GM18907 (cell line): ENCODE data around the gene ARHGAP24.
"Not testable (repeated sequence)": the region's sequence is repeated elsewhere in the genome, so short reads cannot be mapped to it uniquely, and the experiment has no call there.

Experiments
- ATAC-seq: cut with Tn5 transposase; IDR thresholded peaks from one replicate; pipeline ENCODE4 v1.9.1; 2021; ENCODE audit warnings: mild to moderate bottlenecking, moderate library complexity; ENCODE audit not compliant: unreplicated experiment

Gene ARHGAP24

GRCh38 chr4:85836588-85837438 lies 361.9 kb downstream of the ARHGAP24 start:
- ATAC-seq = no peak

- ATAC-seq = no peak
Measured at GRCh38 chr4:85837439-85837733, 362.4 kb downstream of the ARHGAP24 start.

GRCh38 chr4:85839981-85840451 lies 365.1 kb downstream of the ARHGAP24 start:
- ATAC-seq = not testable (repeated sequence)

DNA sequence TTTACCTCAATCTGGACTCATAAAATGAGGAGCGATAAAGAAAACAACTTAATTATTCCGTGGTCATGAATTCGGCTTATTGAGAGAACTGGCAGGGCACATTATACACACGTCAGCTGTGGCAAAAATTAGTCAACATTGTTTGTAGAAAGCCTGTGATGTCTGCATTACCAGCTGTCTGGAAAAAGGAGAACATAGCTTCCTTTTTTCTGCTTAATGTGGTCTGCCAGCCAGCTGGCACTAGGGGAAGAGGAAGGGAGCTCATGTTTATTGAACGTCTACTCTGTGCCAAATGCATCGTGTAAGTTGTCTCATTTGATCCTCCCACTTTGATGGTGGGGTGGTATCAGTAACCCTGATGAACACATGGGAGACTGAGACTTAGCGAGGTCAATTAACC lies 367.6 kb downstream of the ARHGAP24 start:
- peak; percentile 67 for ATAC-seq

DNA sequence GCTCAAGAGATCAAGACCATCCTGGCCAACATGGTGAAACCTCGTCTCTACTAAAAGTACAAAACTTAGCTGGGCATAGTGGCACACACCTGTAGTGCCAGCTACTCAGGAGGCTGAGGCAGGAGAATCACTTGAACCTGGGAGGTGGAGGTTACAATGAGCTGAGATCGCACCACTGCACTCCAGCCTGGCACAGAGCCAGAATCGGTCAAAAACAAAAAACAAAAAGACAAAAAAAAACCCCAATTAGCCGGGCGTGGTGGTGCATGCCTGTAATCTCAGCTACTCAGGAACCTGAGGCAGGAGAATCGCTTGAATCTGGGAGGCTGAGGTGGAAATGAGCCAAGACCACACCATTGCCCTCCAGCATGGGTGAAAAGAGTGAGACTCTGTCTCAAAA lies 378.8 kb downstream of the ARHGAP24 start:
- not testable (repeated sequence) for ATAC-seq

GRCh38 chr4:85854546-85854945 lies 379.6 kb downstream of the ARHGAP24 start:
- no peak for ATAC-seq

DNA sequence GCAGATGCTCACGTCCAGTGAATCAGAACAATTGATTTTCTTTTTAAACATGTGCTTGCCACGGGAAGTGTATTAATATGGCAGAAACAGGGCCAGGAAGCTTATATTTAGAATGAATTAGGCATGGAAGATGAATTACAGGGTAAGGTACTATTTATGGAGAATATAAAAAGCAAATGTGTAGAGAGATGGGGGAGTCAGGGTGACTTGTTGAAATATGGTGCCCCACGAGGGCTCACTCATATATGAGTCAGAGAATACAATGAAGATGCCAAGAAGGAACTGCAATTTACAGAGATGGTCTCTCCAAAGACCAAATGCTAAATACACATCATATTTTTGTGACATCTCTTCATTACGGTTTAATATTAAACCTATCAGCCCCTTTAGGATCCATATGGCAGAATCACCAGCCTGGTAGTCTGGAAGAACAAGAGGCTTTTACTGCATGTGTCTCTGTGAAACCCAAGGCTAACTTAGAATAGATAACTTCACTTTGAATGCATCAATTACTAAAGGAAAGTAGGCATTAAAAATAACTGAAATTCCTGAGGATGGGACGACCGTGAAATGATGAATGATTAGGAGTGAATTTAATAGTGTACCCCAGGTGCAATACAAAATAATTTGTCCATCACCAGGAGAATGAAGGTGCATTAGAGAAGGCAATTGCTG lies 385.3 kb downstream of the ARHGAP24 start:
- ATAC-seq = no peak

DNA sequence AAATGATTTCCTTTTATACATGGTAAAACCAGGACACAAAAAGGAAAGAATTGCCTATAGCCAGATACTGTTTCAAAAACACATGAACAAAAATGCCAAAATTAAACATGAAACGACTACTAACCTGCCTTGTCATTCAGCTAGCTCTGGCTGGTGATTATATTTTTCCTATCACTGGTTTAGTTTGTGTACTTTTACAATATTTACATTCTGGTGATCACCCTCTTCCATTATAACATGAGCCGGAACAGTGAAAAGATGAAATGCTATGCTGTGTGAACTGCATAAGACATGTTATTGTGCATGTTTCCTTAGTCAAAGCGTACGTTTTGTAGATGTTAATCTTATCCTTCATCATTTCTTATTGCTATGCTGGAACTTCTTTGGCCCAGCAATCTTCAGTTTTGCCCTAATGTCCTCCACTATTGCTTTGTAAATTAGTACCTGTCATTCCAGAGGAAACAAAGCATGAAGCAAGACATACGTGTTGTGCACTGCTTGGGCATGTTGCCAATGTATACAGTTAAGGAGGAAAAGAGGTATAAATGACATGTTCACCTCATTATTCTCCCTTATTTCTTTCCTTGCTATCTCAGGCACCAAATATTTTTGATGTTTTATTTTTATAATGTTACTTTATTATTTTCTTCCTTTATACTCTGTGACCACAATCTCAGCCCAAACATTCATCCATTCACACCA lies 386.3 kb downstream of the ARHGAP24 start:
- ATAC-seq = no peak

DNA sequence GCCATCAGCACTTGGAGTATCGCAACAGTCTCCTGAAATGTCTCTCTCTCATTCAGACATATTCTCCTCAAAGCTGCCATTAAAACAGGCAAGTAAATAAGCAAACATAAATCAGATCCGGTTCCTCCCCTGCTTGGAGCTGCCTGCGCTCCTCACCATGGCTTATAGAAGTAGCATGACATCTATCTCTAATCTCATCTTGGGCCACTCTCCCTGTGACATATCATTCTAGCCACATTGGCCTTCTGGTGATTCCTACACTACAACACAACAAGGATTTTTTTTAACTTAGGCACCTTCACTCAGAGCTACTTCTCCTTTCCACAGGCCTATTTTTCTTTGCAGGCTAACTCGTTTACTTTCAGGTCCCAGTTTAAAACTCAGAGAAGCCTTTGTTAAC lies 387.9 kb downstream of the ARHGAP24 start:
- no peak for ATAC-seq

DNA sequence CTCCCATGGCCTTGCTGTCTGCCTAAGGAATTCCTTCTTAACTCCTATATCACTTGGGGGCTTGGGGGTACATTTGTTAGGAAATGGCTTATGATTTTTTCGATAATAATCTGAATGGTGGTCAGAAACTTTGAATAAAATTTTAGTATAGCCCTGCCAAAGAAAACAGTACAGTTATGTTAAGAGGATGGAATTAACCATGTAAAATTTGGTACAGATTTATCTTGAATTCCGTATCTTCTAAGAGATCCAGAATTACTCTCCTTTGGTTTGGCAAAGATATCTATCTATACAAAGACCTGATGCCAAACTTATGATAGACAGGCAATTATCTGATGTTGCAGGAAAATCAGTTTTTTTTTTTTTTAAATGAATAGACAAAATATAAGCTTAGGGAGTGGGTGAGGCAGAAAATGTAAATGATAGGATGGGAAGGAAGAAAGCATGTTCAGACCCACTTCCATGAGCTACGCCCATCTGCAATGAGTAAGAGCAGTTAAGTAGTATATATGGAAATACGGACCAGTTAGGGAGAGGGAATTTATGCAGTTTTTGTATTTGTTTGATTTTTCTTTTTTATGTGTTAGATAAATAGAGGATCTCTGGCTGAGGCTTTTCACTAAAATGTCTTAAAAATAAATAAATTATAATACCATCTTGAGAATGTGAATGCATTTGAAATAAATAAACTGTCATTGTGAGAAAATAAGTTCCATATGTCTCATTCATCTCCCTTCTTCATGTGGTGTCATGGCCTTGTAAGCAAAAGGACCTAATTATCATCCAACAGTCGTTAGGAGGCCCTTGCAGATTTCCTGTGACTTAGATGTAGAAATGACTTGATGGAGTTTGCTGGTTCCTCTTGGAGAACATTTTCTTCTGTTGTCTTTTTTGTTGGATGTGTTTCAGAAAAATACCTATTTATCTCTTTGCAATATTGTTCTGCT lies 389.6 kb downstream of the ARHGAP24 start:
- no peak for ATAC-seq

- no peak for ATAC-seq
Measured at GRCh38 chr4:85865256-85865655, 390.3 kb downstream of the ARHGAP24 start.

DNA sequence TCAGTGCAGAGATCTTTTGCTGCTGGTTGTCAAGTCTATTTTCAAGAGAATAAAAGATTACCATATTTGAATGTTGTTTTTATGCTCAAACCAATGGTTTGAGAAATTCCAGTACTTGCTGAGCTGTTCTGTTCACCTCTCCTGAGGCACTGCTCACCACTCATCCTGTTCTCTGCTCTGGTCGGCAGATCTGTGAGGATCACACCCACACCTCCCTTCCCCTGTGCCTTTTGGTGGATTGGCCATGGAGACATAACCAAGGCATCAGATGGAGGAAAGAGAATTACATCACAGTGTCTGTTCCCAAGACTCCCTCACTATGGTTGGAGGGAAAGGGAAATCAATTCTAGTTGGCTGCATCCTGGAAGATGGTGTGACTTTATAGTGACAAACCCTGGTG lies 391.6 kb downstream of the ARHGAP24 start:
- ATAC-seq = no peak

DNA sequence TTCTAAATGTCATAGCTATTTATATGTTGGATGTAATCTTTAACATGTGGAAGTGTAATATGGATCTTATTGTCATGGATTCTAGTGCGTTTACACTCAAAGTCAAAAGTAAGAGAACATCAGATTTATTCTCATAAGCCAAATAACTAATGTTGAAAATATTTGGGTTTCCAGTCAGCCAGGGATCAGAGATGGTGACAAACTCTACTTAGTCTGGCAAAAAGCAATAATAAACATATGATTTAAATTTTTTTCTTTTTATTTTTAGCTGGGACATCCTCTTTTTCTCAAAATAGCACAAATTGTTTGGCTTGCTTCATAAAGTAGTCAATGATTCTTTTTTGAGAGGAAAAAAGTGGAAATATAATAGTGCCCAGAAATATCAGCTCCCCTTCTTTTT lies 392.3 kb downstream of the ARHGAP24 start:
- ATAC-seq = no peak

DNA sequence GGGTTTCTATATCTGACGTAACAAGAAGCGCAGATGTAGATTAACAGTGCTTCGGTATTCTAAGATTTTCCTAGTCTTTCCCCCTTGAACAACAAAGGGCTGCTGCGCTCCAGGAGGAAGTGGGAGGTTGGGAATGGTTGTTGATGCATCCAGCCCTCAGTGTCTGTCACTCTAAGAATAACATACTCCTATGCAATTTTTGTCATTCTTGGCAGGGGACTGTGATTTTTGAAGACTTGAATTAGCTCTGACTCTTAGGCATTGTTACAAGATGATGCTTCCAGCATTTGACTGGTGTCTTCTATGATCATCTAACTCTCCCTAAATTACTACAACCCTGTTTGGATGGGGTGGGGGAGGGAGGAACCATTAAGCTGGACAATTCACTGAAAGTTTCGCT lies 394.2 kb downstream of the ARHGAP24 start:
- no peak for ATAC-seq

DNA sequence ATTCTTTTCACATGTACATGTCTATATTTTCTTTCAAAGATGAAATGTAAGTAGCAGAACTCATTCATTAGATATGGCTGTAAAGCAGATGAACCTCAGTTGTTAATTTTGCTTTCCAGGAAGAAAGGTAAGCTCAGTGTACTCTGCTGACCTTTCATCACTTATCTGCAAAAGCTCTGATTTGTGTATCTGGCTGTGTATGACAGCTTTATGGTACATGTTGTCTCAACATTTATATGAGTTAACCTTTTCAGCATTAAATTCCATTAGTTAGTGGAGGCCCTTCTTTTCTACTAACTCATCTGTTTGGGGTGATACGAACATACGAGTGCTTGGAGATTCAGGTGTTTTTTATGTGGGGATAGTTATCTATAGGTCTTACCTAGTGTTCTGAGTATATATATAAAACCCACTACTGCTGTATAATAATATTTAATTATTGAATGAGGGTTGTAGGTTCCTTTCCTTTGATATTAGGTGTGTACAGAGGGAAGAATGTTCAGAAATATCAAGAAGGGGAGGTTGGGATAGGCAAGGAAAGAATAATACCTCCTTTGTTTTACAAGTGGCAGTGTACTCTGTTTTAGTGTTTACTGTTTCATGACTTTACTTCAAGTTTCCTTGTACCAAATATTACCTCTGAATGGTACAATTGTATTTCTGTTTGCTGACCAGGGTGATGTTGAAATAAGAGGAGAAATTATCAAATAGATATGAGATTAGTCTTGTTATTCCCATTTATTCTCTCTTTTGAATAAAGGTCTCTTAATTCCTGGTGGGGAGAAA lies 395.5 kb downstream of the ARHGAP24 start:
- no peak for ATAC-seq

- no peak for ATAC-seq
Measured at GRCh38 chr4:85873566-85873965, 398.6 kb downstream of the ARHGAP24 start.

DNA sequence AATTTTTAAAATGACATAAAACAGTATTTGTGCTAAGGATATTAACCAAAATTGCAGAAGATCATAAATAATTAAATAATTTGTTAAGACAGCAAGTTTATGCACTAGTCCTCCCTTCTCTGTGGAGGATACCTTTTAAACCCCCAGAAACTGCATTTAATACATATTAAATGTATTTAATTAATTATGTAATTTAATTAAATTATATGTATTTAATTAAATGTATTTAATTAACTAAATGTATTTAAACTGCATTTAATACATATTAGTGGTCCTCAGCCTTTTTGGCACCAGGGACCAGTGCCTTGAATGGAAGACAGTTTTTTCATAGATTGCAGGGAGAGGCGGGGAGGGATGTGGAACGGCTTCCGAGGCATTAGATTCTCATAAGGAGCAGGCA lies 404.6 kb downstream of the ARHGAP24 start:
- ATAC-seq = no peak

- no peak for ATAC-seq
Measured at GRCh38 chr4:85883180-85883579, 408.2 kb downstream of the ARHGAP24 start.

- ATAC-seq = no peak
Measured at GRCh38 chr4:85884251-85884650, 409.3 kb downstream of the ARHGAP24 start.

- ATAC-seq = no peak
Measured at GRCh38 chr4:85886665-85887064, 411.7 kb downstream of the ARHGAP24 start.
